CD14-positive monocyte (primary cell): ENCODE results near the gene GTF2H4. TPM values are rescaled to one million over a fixed set of nuclear protein-coding genes. Genes with fewer than 3 reads are reported as not detected.
A peak's percentile ranks its signal among the peaks of the same experiment; 100 is the strongest.

Experiments used
- DNase-seq, 3 donors: peaks; one replicate each; pipeline ENCODE4 v3.0.0-alpha.2; 2011 to 2022
- H2AFZ ChIP-seq: 2 replicates; pipeline ENCODE4 v1.6.0; 2012; ENCODE audit warnings: mild to moderate bottlenecking, low read depth, low read length, inconsistent platforms; ENCODE audit not compliant: insufficient read depth, poor library complexity, severe bottlenecking
- H3K27ac ChIP-seq, 2 donors: 1 replicate in 1 of 2; 2 replicates in 1 of 2; pipeline ENCODE4 v1.5.1; 2012 to 2013; ENCODE audit warnings: low read length in 2 of 2, control low read depth in 1 of 2, inconsistent platforms in 1 of 2, low read depth in 1 of 2, mild to moderate bottlenecking in 1 of 2
- H3K27me3 ChIP-seq, 2 donors: one replicate each; pipeline versions ENCODE4 v1.6.0 to v1.6.1; 2011 to 2013; ENCODE audit warnings: low read length in 2 of 2; ENCODE audit not compliant: control insufficient read depth in 2 of 2, insufficient read depth in 2 of 2
- H3K36me3 ChIP-seq, 2 donors: replicated peaks in 1 of 2; 1 replicate in 1 of 2; 2 replicates in 1 of 2; pipeline versions ENCODE4 v1.5.1 to v1.6.1; 2012 to 2013; ENCODE audit warnings: low read length in 2 of 2, control low read depth in 1 of 2, inconsistent platforms in 1 of 2, mild to moderate bottlenecking in 1 of 2; ENCODE audit not compliant: insufficient read depth in 2 of 2, control insufficient read depth in 1 of 2
- H3K4me1 ChIP-seq, 2 donors: 1 replicate in 1 of 2; 2 replicates in 1 of 2; pipeline versions ENCODE4 v1.5.1 to v1.6.1; 2012 to 2013; ENCODE audit warnings: low read length in 2 of 2, control low read depth in 1 of 2, inconsistent platforms in 1 of 2, mild to moderate bottlenecking in 1 of 2, moderate library complexity in 1 of 2; ENCODE audit not compliant: insufficient read depth in 2 of 2, control insufficient read depth in 1 of 2
- H3K4me2 ChIP-seq: replicated peaks from 2 replicates; pipeline ENCODE3; 2012; ENCODE audit warnings: low read length, moderate library complexity, mild to moderate bottlenecking; ENCODE audit not compliant: poor library complexity, severe bottlenecking; ENCODE audit errors: extremely low read depth
- H3K4me3 ChIP-seq, 3 experiments: fragments of 200-600 bp in 1 of 3; sonication (generic) in 1 of 3; replicated peaks in 1 of 3; 1 replicate in 2 of 3; 2 replicates in 1 of 3; pipeline ENCODE4 v1.5.1; 2011 to 2013; ENCODE audit warnings: low read length in 3 of 3, mild to moderate bottlenecking in 3 of 3, control low read depth in 2 of 3, low read depth in 2 of 3, inconsistent platforms in 1 of 3, moderate library complexity in 1 of 3
- H3K79me2 ChIP-seq: 2 replicates; pipeline ENCODE4 v1.6.0; 2012; ENCODE audit warnings: mild to moderate bottlenecking, control low read depth, inconsistent platforms, low read length, moderate library complexity; ENCODE audit not compliant: insufficient read depth
- H3K9ac ChIP-seq: 2 replicates; pipeline ENCODE4 v1.6.0; 2017; ENCODE audit warnings: low read length, mild to moderate bottlenecking; ENCODE audit not compliant: insufficient read depth, poor library complexity, severe bottlenecking
- H3K9me3 ChIP-seq, 2 donors: replicated peaks in 1 of 2; 1 replicate in 1 of 2; 2 replicates in 1 of 2; pipeline versions ENCODE4 v1.5.1 to v1.6.1; 2012 to 2013; ENCODE audit warnings: low read length in 2 of 2, control low read depth in 1 of 2; ENCODE audit not compliant: control insufficient read depth in 1 of 2, insufficient read depth in 1 of 2
- H4K20me1 ChIP-seq: 2 replicates; pipeline ENCODE4 v1.6.0; 2012; ENCODE audit warnings: mild to moderate bottlenecking, low read length, control low read depth, moderate library complexity; ENCODE audit not compliant: insufficient read depth
- H3K27ac Mint-ChIP-seq, 7 donors: one replicate each; pipeline ENCODE4 v1.8.0; 2020; ENCODE audit warnings: mild to moderate bottlenecking in 7 of 7, mixed read lengths in 7 of 7, moderate library complexity in 6 of 7, inconsistent platforms in 2 of 7
- H3K27me3 Mint-ChIP-seq, 3 donors: one replicate each; pipeline ENCODE4 v1.8.0; 2021 to 2022; ENCODE audit warnings: low read depth in 3 of 3, mild to moderate bottlenecking in 3 of 3, mixed read lengths in 3 of 3, moderate library complexity in 3 of 3, inconsistent platforms in 1 of 3
- H3K36me3 Mint-ChIP-seq, 2 donors: one replicate each; pipeline ENCODE4 v1.8.0; 2020; ENCODE audit warnings: mixed read lengths in 2 of 2, inconsistent platforms in 1 of 2, mild to moderate bottlenecking in 1 of 2
- H3K4me1 Mint-ChIP-seq: one replicate; pipeline ENCODE4 v1.8.0; 2020; ENCODE audit warnings: mild to moderate bottlenecking, mixed read lengths
- H3K4me3 Mint-ChIP-seq, 2 donors: one replicate each; pipeline ENCODE4 v1.8.0; 2020; ENCODE audit warnings: mild to moderate bottlenecking in 2 of 2, mixed read lengths in 2 of 2, moderate library complexity in 1 of 2
- H3K9me3 Mint-ChIP-seq, 7 donors: one replicate each; pipeline ENCODE4 v1.8.0; 2020 to 2022; ENCODE audit warnings: mixed read lengths in 7 of 7, mild to moderate bottlenecking in 6 of 7, moderate library complexity in 6 of 7, inconsistent platforms in 2 of 7
- WGBS: methylation state at CpG from one replicate; pipeline ENCODE4 v1.1.5; 2013; ENCODE audit warnings: missing lambda C conversion rate; ENCODE audit not compliant: insufficient coverage; 5-methylcytosine and 5-hydroxymethylcytosine counted together
- intact Hi-C, 2 donors: fragments of 100-400 bp; cut with micrococcal nuclease; formaldehyde crosslinking; loops; one replicate each; pipeline versions ENCODE4 v1.15.0 to v1.15.1; 2023
- polyA plus RNA-seq, 3 donors: library from polyadenylated mRNA; depleted of rRNA in 1 of 3; unstranded in 2 of 3; stranded (reverse) in 1 of 3; fragments of 300-500 nt in 2 of 3; fragments of >200 nt in 1 of 3; fragmentation: Illumina TruSeq in 2 of 3; gene quantifications; 1 replicate in 2 of 3; 2 replicates in 1 of 3; pipeline ENCODE4 v1.2.3, GENCODE V29; 2012 to 2021
- TF ChIP-seq, protein P1 (sequence below): fragments of 200-600 bp; IDR thresholded peaks from one replicate; pipeline ENCODE4 v1.8.0; 2022; ENCODE audit warnings: antibody characterized with exemption, mild to moderate bottlenecking

The GTF2H4 gene
- polyA plus RNA-seq, 3 donors: 3.6 to 14.5 (median 6.0) TPM

DNA sequence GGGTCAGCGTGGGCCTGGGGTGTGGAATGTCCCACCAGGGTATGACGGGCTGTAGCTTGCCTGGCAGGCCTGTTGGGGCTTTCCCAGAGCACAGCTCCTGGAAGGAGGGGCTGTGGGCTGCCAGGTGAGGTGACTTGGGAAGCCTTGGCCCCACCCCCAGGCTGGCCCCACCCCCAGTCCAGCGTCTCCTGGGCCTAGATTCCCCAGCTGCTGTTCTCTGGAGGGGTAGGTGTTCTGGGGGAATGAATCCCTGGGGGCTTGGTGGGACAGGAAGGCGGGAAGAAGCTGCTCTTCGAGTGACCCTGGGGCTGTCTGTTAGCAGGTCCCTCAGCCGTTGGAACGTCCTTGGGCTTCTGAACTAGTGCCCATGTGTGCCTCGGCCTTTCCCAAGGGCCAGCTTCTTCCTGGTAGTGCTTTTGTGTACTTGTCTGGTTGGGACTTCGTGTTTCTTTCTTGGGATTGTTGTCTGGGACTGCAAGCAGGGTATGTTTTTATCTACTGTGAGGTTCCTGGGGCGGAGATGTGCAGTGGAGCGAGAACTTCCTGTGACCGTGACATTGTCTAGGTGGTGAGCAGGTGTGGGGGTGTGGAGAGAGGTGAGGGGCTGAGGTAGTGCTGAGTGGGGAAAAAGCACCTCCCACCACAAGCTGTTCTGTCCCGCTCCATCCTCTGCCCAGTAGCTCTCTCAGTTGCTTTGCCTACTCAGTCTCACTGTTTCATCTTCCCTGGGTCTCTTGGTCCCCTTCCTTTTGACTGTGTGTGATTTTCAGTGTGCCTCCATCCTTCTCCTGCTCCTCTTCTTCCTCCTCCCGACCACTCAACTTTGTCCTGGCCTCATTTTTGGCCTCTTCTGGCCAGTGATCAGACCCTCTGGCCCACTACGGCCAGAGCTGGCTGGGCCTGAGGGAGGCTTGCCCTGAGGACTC lies 25.0 kb upstream of the GTF2H4 start:
- no peak overlapping the region for H3K4me2 ChIP-seq
- H3K4me1 Mint-ChIP-seq: peaks cover 23% of the 10 kb centered on the region

More for the DNA sequence above, 25.0 kb upstream of the GTF2H4 start:
- TF ChIP-seq, protein P1, sequence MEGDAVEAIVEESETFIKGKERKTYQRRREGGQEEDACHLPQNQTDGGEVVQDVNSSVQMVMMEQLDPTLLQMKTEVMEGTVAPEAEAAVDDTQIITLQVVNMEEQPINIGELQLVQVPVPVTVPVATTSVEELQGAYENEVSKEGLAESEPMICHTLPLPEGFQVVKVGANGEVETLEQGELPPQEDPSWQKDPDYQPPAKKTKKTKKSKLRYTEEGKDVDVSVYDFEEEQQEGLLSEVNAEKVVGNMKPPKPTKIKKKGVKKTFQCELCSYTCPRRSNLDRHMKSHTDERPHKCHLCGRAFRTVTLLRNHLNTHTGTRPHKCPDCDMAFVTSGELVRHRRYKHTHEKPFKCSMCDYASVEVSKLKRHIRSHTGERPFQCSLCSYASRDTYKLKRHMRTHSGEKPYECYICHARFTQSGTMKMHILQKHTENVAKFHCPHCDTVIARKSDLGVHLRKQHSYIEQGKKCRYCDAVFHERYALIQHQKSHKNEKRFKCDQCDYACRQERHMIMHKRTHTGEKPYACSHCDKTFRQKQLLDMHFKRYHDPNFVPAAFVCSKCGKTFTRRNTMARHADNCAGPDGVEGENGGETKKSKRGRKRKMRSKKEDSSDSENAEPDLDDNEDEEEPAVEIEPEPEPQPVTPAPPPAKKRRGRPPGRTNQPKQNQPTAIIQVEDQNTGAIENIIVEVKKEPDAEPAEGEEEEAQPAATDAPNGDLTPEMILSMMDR: no peak
- H2AFZ ChIP-seq: no peak overlapping the region
- no peak overlapping the region for H3K4me3 ChIP-seq
- Mint-ChIP-seq H3K4me3 (peak overlapping the region; percentile 73 to 79), H3K27ac (peak overlapping the region in 2 of 7 donors; percentile 5 to 74), H3K27me3 (peaks cover 36 to 58% (median 42%) of the 10 kb centered on the region in 3 donors), H3K9me3 (peaks cover 0 to 5% (median 0%) of the 10 kb centered on the region in 7 donors), H3K36me3 (peaks cover 0 to 5% of the 10 kb centered on the region in 2 donors)
- intact Hi-C loops: loop anchor here in 1 of 2 donors (5.0 kb wide), 1 partner anchor 41 kb away; no protein-coding TSS in a partner anchor
- DNase-seq: no peak
- H3K9me3 ChIP-seq: no peaks in the 10 kb centered on the region
- no peaks in the 10 kb centered on the region for H3K36me3 ChIP-seq
- H3K9ac ChIP-seq: no peak overlapping the region
- H3K79me2 ChIP-seq: no peaks in the 10 kb centered on the region
- 90% methylated on average over 9 of the region's 15 CpGs for WGBS
- no peaks in the 10 kb centered on the region for H4K20me1 ChIP-seq
- H3K4me1 ChIP-seq: peaks cover 10 to 11% of the 10 kb centered on the region in 2 donors
- H3K27ac ChIP-seq: no peak overlapping the region
- peaks cover 4 to 55% of the 10 kb centered on the region in 2 donors for H3K27me3 ChIP-seq
